Measurements from ENCODE around the gene SMAD1.

SMAD1 gene

GRCh38 chr4:145545031-145545430 is 63.4 kb downstream of the SMAD1 start:
- Mint-ChIP-seq H3K9me3 (no peaks in the 10 kb centered on the region), H3K4me1 (peaks cover 0 to 6% of the 10 kb centered on the region in 2 donors), H3K4me3 (no peak overlapping the region), H3K27ac (no peak overlapping the region), H3K36me3 (no peaks in the 10 kb centered on the region), H3K27me3 (no peaks in the 10 kb centered on the region)
- DNase-seq (no peak), ATAC-seq (replicated peaks) (no peak)

GRCh38 chr4:145545538-145546174 is 64.0 kb downstream of the SMAD1 start:
- Mint-ChIP-seq H3K27me3 (no peaks in the 10 kb centered on the region), H3K4me3 (no peak overlapping the region), H3K4me1 (peaks cover 0 to 5% of the 10 kb centered on the region in 2 donors), H3K27ac (no peak overlapping the region), H3K9me3 (no peaks in the 10 kb centered on the region), H3K36me3 (no peaks in the 10 kb centered on the region)
- no peak for ATAC-seq (replicated peaks)
- DNase-seq: no peak

GRCh38 chr4:145546175-145546915 is 64.7 kb downstream of the SMAD1 start:
- ATAC-seq (replicated peaks) (no peak), DNase-seq (no peak)
- Mint-ChIP-seq H3K27me3 (no peaks in the 10 kb centered on the region), H3K4me1 (peaks cover 0 to 5% of the 10 kb centered on the region in 2 donors), H3K36me3 (no peaks in the 10 kb centered on the region), H3K9me3 (no peaks in the 10 kb centered on the region), H3K4me3 (no peak overlapping the region), H3K27ac (no peak overlapping the region)

DNA sequence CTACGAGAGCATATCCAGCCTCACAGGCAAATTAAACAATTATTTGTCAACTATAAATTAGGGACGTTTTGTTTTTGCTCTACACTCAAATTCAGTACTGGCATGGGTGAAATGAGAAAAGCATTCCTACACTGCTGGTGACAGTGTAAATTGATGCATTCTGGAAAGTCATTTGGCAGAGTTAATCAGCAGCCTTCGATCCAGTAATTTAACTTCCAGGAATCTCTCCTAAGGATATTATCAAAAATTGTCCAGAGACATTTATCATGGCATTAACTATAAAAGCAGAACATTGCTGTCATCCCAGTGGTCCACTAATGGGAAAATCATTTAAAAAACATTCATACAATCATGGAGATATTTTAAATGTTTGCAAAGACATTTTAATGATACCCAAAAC is 70.0 kb downstream of the SMAD1 start:
- Mint-ChIP-seq H3K27me3 (no peaks in the 10 kb centered on the region), H3K9me3 (no peaks in the 10 kb centered on the region), H3K4me1 (peaks cover 7 to 11% of the 10 kb centered on the region in 2 donors), H3K36me3 (no peaks in the 10 kb centered on the region), H3K27ac (no peak overlapping the region), H3K4me3 (no peak overlapping the region)
- DNase-seq (no peak), ATAC-seq (replicated peaks) (no peak)

- Mint-ChIP-seq H3K27me3 (no peaks in the 10 kb centered on the region), H3K4me1 (peaks cover 7 to 11% of the 10 kb centered on the region in 2 donors), H3K9me3 (no peaks in the 10 kb centered on the region), H3K36me3 (no peaks in the 10 kb centered on the region), H3K4me3 (peak overlapping the region; percentile 7 to 35), H3K27ac (peak overlapping the region; percentile 49)
- no peak for ATAC-seq (replicated peaks)
- no peak for DNase-seq
These were observed 70.6 kb downstream of the SMAD1 start for GRCh38 chr4:145552181-145552822.

DNA sequence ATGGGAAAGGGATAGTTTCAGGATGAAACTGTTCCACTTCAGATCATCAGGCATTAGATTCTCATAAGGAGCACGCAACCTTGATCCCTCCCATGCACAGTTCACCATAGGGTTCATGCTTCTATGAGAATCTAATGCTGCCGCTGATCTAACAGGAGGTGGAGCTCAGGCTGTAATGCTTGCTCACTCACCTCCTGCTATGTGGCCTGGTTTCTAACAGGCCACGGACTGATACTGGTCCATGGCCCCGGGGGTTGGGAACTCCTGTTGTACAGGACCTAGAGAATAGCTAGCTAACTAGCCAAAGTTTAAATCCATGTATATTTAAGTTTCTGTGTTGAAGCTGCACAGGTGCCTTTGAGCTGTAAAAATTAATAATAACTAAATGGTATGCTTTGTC is 71.7 kb downstream of the SMAD1 start:
- DNase-seq (no peak), ATAC-seq (replicated peaks) (no peak)
- no peaks in the 10 kb centered on the region for H3K9me3 Mint-ChIP-seq
- no peak overlapping the region for H3K27ac Mint-ChIP-seq
- no peaks in the 10 kb centered on the region for H3K36me3 Mint-ChIP-seq
- no peak overlapping the region for H3K4me3 Mint-ChIP-seq
- H3K27me3 Mint-ChIP-seq: no peaks in the 10 kb centered on the region
- peaks cover 7 to 11% of the 10 kb centered on the region in 2 donors for H3K4me1 Mint-ChIP-seq

GRCh38 chr4:145554691-145555090 is 73.0 kb downstream of the SMAD1 start:
- DNase-seq: no peak
- Mint-ChIP-seq H3K4me3 (no peak overlapping the region), H3K27me3 (no peaks in the 10 kb centered on the region), H3K4me1 (peaks cover 7 to 11% of the 10 kb centered on the region in 2 donors), H3K9me3 (no peaks in the 10 kb centered on the region), H3K36me3 (no peaks in the 10 kb centered on the region), H3K27ac (no peak overlapping the region)
- ATAC-seq (replicated peaks): no peak

DNA sequence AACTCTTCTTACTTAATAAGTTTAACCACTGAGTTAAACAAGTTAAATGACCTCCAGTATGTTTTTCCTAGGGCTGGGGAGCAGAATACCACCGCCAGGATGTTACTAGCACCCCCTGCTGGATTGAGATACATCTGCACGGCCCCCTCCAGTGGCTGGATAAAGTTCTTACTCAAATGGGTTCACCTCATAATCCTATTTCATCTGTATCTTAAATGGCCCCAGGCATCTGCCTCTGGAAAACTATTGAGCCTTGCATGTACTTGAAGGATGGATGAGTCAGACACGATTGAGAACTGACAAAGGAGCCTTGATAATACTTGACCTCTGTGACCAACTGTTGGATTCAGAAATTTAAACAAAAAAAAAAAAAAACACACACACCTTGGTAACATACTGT is 76.1 kb downstream of the SMAD1 start:
- Mint-ChIP-seq H3K4me1 (peaks cover 1 to 3% of the 10 kb centered on the region in 2 donors), H3K4me3 (no peak overlapping the region), H3K36me3 (no peaks in the 10 kb centered on the region), H3K27ac (no peak overlapping the region), H3K27me3 (no peaks in the 10 kb centered on the region), H3K9me3 (no peaks in the 10 kb centered on the region)
- peak; percentile 27 for DNase-seq
- peak; percentile 81 to 83 for ATAC-seq (replicated peaks)

GRCh38 chr4:145563293-145563985 is 81.8 kb downstream of the SMAD1 start:
- Mint-ChIP-seq H3K27me3 (peaks cover 15 to 24% of the 10 kb centered on the region in 2 donors), H3K36me3 (no peaks in the 10 kb centered on the region), H3K27ac (no peak overlapping the region), H3K4me3 (no peak overlapping the region), H3K4me1 (no peaks in the 10 kb centered on the region), H3K9me3 (peaks cover 0 to 8% of the 10 kb centered on the region in 2 donors)
- ATAC-seq (replicated peaks): no peak
- no peak for DNase-seq

DNA sequence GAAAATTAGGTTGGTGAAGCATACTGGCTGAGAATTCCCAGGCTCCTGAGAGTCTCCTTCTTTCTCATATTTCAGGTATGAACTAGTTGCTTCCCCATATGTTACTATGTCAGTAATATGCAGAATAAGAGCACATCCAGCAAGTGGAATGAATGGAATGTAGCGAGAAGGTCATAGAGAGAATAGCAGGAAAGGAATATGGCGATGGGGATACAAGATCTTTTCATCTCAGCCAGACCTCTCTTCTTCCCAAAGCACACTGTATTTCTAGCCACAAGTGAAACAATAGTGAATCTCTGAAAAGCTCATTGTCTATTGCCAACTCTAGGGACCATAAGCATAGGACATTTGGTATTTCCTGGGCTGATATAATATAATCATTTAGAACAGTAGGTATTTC is 82.9 kb downstream of the SMAD1 start:
- H3K9me3 Mint-ChIP-seq: peaks cover 3 to 10% of the 10 kb centered on the region in 2 donors
- H3K4me3 Mint-ChIP-seq: no peak overlapping the region
- H3K27me3 Mint-ChIP-seq: peaks cover 15 to 30% of the 10 kb centered on the region in 2 donors
- no peaks in the 10 kb centered on the region for H3K36me3 Mint-ChIP-seq
- no peaks in the 10 kb centered on the region for H3K4me1 Mint-ChIP-seq
- no peak for ATAC-seq (replicated peaks)
- no peak overlapping the region for H3K27ac Mint-ChIP-seq
- no peak for DNase-seq

- Mint-ChIP-seq H3K36me3 (no peaks in the 10 kb centered on the region), H3K4me1 (no peaks in the 10 kb centered on the region), H3K27ac (no peak overlapping the region), H3K4me3 (no peak overlapping the region), H3K27me3 (peaks cover 21 to 30% of the 10 kb centered on the region in 2 donors), H3K9me3 (peaks cover 3 to 10% of the 10 kb centered on the region in 2 donors)
- DNase-seq (no peak), ATAC-seq (replicated peaks) (no peak)
These were observed 83.7 kb downstream of the SMAD1 start for GRCh38 chr4:145565328-145565727.

DNA sequence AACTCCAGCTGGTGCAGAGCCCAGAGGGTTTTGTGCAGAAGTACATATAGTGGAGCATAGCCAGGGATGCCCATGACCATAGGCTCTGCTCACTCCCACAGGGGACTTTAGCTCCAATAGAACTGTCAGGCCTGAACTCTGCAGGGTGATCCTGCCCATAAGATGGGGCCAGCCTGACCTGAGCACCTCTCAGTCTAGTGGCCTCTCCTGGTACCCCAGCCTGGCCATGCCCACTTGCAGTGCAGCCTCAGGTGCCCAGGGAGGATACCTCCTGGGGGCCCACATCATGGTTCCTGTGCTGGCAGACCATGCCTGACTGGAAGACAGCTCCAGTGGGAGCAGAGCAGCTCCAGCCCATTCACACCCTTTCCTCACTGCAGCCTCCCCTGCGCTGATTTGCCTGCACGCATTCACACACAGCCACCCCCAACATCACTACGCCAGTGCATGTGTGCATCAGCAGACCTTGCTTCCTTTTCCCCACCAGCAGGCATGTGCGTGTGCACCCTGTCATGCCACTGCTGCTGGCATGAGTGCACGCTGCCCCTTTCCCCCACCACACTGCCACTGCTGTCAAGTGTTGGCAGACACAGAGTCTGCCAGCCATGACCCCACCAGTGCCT is 84.5 kb downstream of the SMAD1 start:
- H3K4me3 Mint-ChIP-seq: no peak overlapping the region
- no peak for ATAC-seq (replicated peaks)
- no peaks in the 10 kb centered on the region for H3K4me1 Mint-ChIP-seq
- no peak for DNase-seq
- H3K27ac Mint-ChIP-seq: no peak overlapping the region
- peaks cover 3 to 10% of the 10 kb centered on the region in 2 donors for H3K9me3 Mint-ChIP-seq
- H3K36me3 Mint-ChIP-seq: no peaks in the 10 kb centered on the region
- peaks cover 23 to 30% of the 10 kb centered on the region in 2 donors for H3K27me3 Mint-ChIP-seq

GRCh38 chr4:145566768-145567167 is 85.1 kb downstream of the SMAD1 start:
- H3K4me1 Mint-ChIP-seq: no peaks in the 10 kb centered on the region
- peaks cover 3 to 10% of the 10 kb centered on the region in 2 donors for H3K9me3 Mint-ChIP-seq
- H3K27me3 Mint-ChIP-seq: peaks cover 23 to 30% of the 10 kb centered on the region in 2 donors
- DNase-seq (no peak), ATAC-seq (replicated peaks) (no peak)
- H3K36me3 Mint-ChIP-seq: no peaks in the 10 kb centered on the region
- no peak overlapping the region for H3K27ac Mint-ChIP-seq
- H3K4me3 Mint-ChIP-seq: no peak overlapping the region

GRCh38 chr4:145567516-145567915 is 85.9 kb downstream of the SMAD1 start:
- H3K9me3 Mint-ChIP-seq: peaks cover 9 to 13% of the 10 kb centered on the region in 2 donors
- no peak overlapping the region for H3K27ac Mint-ChIP-seq
- H3K4me3 Mint-ChIP-seq: no peak overlapping the region
- no peaks in the 10 kb centered on the region for H3K4me1 Mint-ChIP-seq
- ATAC-seq (replicated peaks): no peak
- H3K27me3 Mint-ChIP-seq: peaks cover 23 to 30% of the 10 kb centered on the region in 2 donors
- no peak for DNase-seq
- no peaks in the 10 kb centered on the region for H3K36me3 Mint-ChIP-seq

All from stimulated activated naive B cell treated with anti-CD40 and anti-IgM and Interleukin-4, amounts not matched to agents 10 μg/mL and 1 μg/mL and 100 μg/mL, for 72 hours (primary cell).